ENCODE data around the gene TTBK1.
A peak's percentile ranks its signal among the peaks of the same experiment; 100 is the strongest.

Gene TTBK1

GRCh38 chr6:43307451-43308100 lies 64.3 kb downstream of the TTBK1 start:
- no peak for DNase-seq

- peak; percentile 11 to 53 (median 38) for DNase-seq
These were observed 65.1 kb downstream of the TTBK1 start, which contains the start of gene CRIP3 for GRCh38 chr6:43308101-43308989. CRIP3 (minus strand) TSS chr6:43308826; CDS start chr6:43308792, 34 bp downstream.

GRCh38 chr6:43308990-43309477 lies 65.8 kb downstream of the TTBK1 start:
- no peak for DNase-seq

- DNase-seq: no peak
These were observed 66.9 kb downstream of the TTBK1 start for GRCh38 chr6:43310134-43310533.

- DNase-seq: no peak
These were observed 67.3 kb downstream of the TTBK1 start for GRCh38 chr6:43310624-43311023.

- DNase-seq: no peak
These were observed 68.4 kb downstream of the TTBK1 start for GRCh38 chr6:43311666-43312065.

- no peak for DNase-seq
These were observed 70.5 kb downstream of the TTBK1 start for GRCh38 chr6:43313813-43314212.

GRCh38 chr6:43318011-43318410 lies 74.7 kb downstream of the TTBK1 start:
- no peak for DNase-seq

GRCh38 chr6:43325876-43326275 lies 82.6 kb downstream of the TTBK1 start:
- no peak for DNase-seq

GRCh38 chr6:43328528-43328927 lies 85.2 kb downstream of the TTBK1 start:
- no peak for DNase-seq

- peak in 1 of 6 experiments; percentile 15 for DNase-seq
These were observed 88.2 kb downstream of the TTBK1 start for GRCh38 chr6:43331470-43331869.

- peak in 1 of 6 experiments; percentile 13 for DNase-seq
These were observed 88.6 kb downstream of the TTBK1 start for GRCh38 chr6:43331891-43332290.

- DNase-seq: peak in 1 of 6 experiments; percentile 3
These were observed 91.3 kb downstream of the TTBK1 start for GRCh38 chr6:43334466-43335095.

- DNase-seq: no peak
These were observed 92.2 kb downstream of the TTBK1 start for GRCh38 chr6:43335469-43335868.

GRCh38 chr6:43336382-43336781 lies 93.1 kb downstream of the TTBK1 start:
- no peak for DNase-seq

Data from stimulated activated naive CD4-positive, alpha-beta T cell (primary cell).